ENCODE results near the gene TOB2. TPM values are rescaled to one million over a fixed set of nuclear protein-coding genes. Genes with fewer than 3 reads are reported as not detected.

The TOB2 gene
- 53.7 and 60.3 TPM in 2 replicates for total RNA-seq

DNA sequence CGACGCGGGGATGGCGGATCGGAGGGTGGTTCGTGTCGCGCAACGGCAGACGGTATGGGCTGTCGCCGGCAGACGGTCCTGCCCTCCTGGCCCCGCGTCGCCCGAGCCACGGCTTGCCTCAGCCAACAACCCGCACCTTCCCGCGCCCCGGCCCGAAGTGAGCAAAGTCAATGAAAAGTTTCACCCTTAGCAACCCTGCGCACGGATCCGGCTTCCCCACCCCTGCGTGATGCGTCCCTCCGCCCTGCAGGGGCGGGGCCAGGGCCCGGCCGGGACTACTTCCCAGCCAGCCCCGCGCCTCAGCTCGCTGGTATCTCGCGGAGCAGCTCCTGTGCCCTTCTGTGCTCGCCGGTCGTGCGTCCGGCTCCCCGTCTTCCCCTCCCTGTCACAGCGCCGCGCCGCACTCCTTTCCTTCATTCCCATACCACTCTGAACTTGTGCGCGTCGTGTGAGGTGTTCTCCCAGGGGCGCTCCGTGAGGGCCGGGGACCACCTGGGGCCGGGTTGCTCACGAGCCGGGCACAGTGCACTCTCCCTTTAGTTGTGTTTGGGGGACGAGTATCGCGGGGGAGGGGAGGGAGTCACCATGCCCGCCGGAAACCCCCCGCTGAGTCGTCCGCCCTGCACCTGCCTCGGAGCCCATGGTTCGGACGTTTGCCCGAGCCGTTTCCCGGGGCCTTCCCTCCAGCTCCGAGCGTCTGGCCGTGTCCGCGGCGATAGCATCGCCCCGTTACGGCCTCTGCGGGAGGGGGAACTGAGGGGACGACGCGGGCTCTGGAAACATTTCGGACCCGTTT is at the start of gene TOB2:
Gene TOB2, minus strand, starts transcription at position 163 of the 796 bp plus-strand sequence. CDS start 9,456 bp downstream, outside the sequence.
- intact Hi-C loops (cut with micrococcal nuclease), result loop anchor here (1.0 to 10.0 kb wide), 5 partner anchors 43 to 352 kb away; partner anchors contain the start of genes EP300 and RANGAP1
- H3K36me3 Mint-ChIP-seq (ENCODE audit: low read depth), result peaks cover 45% of the 10 kb centered on the region
- DNase-seq (peak; percentile 96), ATAC-seq (ENCODE audit: low read depth) (peak; percentile 54)
- H3K4me1 Mint-ChIP-seq, result peaks cover 33% of the 10 kb centered on the region
- TF ChIP-seq, protein P1, sequence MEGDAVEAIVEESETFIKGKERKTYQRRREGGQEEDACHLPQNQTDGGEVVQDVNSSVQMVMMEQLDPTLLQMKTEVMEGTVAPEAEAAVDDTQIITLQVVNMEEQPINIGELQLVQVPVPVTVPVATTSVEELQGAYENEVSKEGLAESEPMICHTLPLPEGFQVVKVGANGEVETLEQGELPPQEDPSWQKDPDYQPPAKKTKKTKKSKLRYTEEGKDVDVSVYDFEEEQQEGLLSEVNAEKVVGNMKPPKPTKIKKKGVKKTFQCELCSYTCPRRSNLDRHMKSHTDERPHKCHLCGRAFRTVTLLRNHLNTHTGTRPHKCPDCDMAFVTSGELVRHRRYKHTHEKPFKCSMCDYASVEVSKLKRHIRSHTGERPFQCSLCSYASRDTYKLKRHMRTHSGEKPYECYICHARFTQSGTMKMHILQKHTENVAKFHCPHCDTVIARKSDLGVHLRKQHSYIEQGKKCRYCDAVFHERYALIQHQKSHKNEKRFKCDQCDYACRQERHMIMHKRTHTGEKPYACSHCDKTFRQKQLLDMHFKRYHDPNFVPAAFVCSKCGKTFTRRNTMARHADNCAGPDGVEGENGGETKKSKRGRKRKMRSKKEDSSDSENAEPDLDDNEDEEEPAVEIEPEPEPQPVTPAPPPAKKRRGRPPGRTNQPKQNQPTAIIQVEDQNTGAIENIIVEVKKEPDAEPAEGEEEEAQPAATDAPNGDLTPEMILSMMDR (IDR thresholded peaks at IDR 0.05), result no peak
- peak within 1 kb of the TSS; percentile 95 for H3K4me3 Mint-ChIP-seq
- no peaks in the 10 kb centered on the region for H3K27me3 Mint-ChIP-seq
- no peaks in the 10 kb centered on the region for H3K9me3 Mint-ChIP-seq
- H3K27ac Mint-ChIP-seq, result peak within 1 kb of the TSS; percentile 98
- POLR2A ChIA-PET, result interaction anchor here (0.6 to 10.7 kb wide), 33 partner anchors 9 to 1168 kb away, joined by 3 to 584 read pairs (median 6); partner anchors contain the start of genes ACO2, CCDC134, DESI1 and NDUFA6
- CTCF ChIA-PET, result interaction anchor here (0.6 to 3.1 kb wide), 5 partner anchors 19 to 80 kb away, joined by 3 to 19 read pairs (median 3); no protein-coding TSS in a partner anchor

GRCh38 chr22:41491374-41492100 is 44.9 kb upstream of the TOB2 start:
- DNase-seq (no peak), ATAC-seq (ENCODE audit: low read depth) (no peak)
- no peaks in the 10 kb centered on the region for H3K27me3 Mint-ChIP-seq
- POLR2A ChIA-PET, result interaction anchor here (0.5 to 1.3 kb wide), 5 partner anchors 23 to 127 kb away, joined by 3 to 5 read pairs (median 3); partner anchors contain the start of gene PHF5A
- H3K4me1 Mint-ChIP-seq, result peaks cover 37% of the 10 kb centered on the region
- H3K4me3 Mint-ChIP-seq, result no peak overlapping the region
- H3K36me3 Mint-ChIP-seq (ENCODE audit: low read depth), result peaks cover 35% of the 10 kb centered on the region
- no peaks in the 10 kb centered on the region for H3K9me3 Mint-ChIP-seq
- CTCF ChIA-PET, result interaction anchor here (1.1 to 1.9 kb wide), 2 partner anchors 9 to 25 kb away, joined by 4 to 7 read pairs; no protein-coding TSS in a partner anchor
- TF ChIP-seq, protein P1 (IDR thresholded peaks at IDR 0.05), result no peak
- intact Hi-C loops (cut with micrococcal nuclease), result no loop called here
- H3K27ac Mint-ChIP-seq, result no peak overlapping the region

- Mint-ChIP-seq H3K4me1 (peaks cover 54% of the 10 kb centered on the region), H3K27ac (no peak overlapping the region), H3K4me3 (no peak overlapping the region), H3K36me3 (ENCODE audit: low read depth) (peaks cover 31% of the 10 kb centered on the region), H3K27me3 (no peaks in the 10 kb centered on the region), H3K9me3 (no peaks in the 10 kb centered on the region)
- intact Hi-C loops (cut with micrococcal nuclease), result no loop called here
- ChIA-PET POLR2A (interaction anchor here (0.6 to 2.2 kb wide), 3 partner anchors 10 to 84 kb away, joined by 3 to 17 read pairs (median 4); partner anchors contain the start of gene TOB2), CTCF (interaction anchor here (0.6 to 0.7 kb wide), 2 partner anchors 24 to 85 kb away, joined by 3 to 4 read pairs; no protein-coding TSS in a partner anchor)
- TF ChIP-seq, protein P1 (IDR thresholded peaks at IDR 0.05), result no peak
- DNase-seq (no peak), ATAC-seq (ENCODE audit: low read depth) (no peak)
Observed at GRCh38 chr22:41488596-41489385, 42.2 kb upstream of the TOB2 start.

DNA sequence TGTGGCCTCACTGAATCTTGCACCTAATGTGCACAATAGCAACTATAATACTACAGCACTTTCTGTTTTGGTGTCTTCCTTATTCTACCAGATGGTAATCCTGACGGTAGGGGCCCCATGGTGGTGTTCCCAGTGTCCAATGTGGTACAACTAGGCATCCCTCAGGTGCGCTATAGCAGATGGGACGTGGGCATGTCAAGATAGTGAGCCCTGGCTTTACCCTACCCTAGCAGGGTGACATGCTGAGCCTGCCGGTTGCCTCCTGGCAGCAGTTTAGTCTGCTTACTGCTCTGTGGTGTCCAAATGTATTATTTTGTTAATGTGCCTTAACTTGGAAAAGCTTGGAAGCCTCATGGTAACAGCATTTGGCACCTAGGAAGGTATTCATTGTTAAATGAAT is 41.5 kb upstream of the TOB2 start:
- ChIA-PET CTCF (interaction anchor here (0.7 kb wide), 1 partner anchor 84 kb away, joined by 4 read pairs; no protein-coding TSS in a partner anchor), POLR2A (interaction anchor here (1.5 to 2.2 kb wide), 2 partner anchors 9 to 41 kb away, joined by 4 to 17 read pairs; partner anchors contain the start of gene TOB2)
- intact Hi-C loops (cut with micrococcal nuclease), result no loop called here
- Mint-ChIP-seq H3K4me3 (no peak overlapping the region), H3K4me1 (peaks cover 56% of the 10 kb centered on the region), H3K9me3 (no peaks in the 10 kb centered on the region), H3K27me3 (no peaks in the 10 kb centered on the region), H3K27ac (peak overlapping the region; percentile 13), H3K36me3 (ENCODE audit: low read depth) (peaks cover 27% of the 10 kb centered on the region)
- ATAC-seq (ENCODE audit: low read depth), result no peak
- TF ChIP-seq, protein P1 (IDR thresholded peaks at IDR 0.05), result no peak
- DNase-seq, result no peak

All from activated B cell treated with CpG ODN at 0.5 μM for 24 hours (primary cell).